ENCODE measurements around the gene CYP4A11.
"Not testable (repeated sequence)": the region's sequence is repeated elsewhere in the genome, so short reads cannot be mapped to it uniquely, and the experiment has no call there.

The CYP4A11 gene

GRCh38 chr1:46941135-46941694, at the start of gene CYP4A11:
Gene CYP4A11, minus strand, starts transcription at chr1:46941476. Its CDS starts 43 bp downstream, at chr1:46941433.
- DNase-seq (ENCODE audit: low spot score) = no peak

- not testable (repeated sequence) for DNase-seq (ENCODE audit: low spot score)
These were observed 49.3 kb upstream of the CYP4A11 start for GRCh38 chr1:46990541-46990940.

GRCh38 chr1:46983830-46984586, 42.7 kb upstream of the CYP4A11 start:
- no peak for DNase-seq (ENCODE audit: low spot score)

GRCh38 chr1:46983166-46983829, 42.0 kb upstream of the CYP4A11 start:
- DNase-seq (ENCODE audit: low spot score) = no peak

- no peak for DNase-seq (ENCODE audit: low spot score)
These were observed 27.8 kb upstream of the CYP4A11 start for GRCh38 chr1:46969014-46969619.

GRCh38 chr1:46962272-46962671, 21.0 kb upstream of the CYP4A11 start:
- not testable (repeated sequence) for DNase-seq (ENCODE audit: low spot score)

- DNase-seq (ENCODE audit: low spot score) = no peak
These were observed 19.9 kb upstream of the CYP4A11 start for GRCh38 chr1:46961066-46961758.

- DNase-seq (ENCODE audit: low spot score) = no peak
These were observed 19.0 kb upstream of the CYP4A11 start for GRCh38 chr1:46960250-46960649.

- not testable (repeated sequence) for DNase-seq (ENCODE audit: low spot score)
These were observed 13.8 kb upstream of the CYP4A11 start for GRCh38 chr1:46955116-46955515.

- DNase-seq (ENCODE audit: low spot score) = not testable (repeated sequence)
These were observed 12.6 kb upstream of the CYP4A11 start for GRCh38 chr1:46953847-46954246.

GRCh38 chr1:46949417-46949666, 8.1 kb upstream of the CYP4A11 start:
- DNase-seq (ENCODE audit: low spot score) = not testable (repeated sequence)

- DNase-seq (ENCODE audit: low spot score) = no peak
These were observed 7.5 kb upstream of the CYP4A11 start for GRCh38 chr1:46948629-46949416.

- not testable (repeated sequence) for DNase-seq (ENCODE audit: low spot score)
These were observed 6.4 kb upstream of the CYP4A11 start for GRCh38 chr1:46947706-46948105.

- no peak for DNase-seq (ENCODE audit: low spot score)
These were observed 810 bp upstream of the CYP4A11 start for GRCh38 chr1:46942086-46942485.

GRCh38 chr1:46940307-46940706, 969 bp downstream of the CYP4A11 start:
- no peak for DNase-seq (ENCODE audit: low spot score)

GRCh38 chr1:46937270-46937669, 4.0 kb downstream of the CYP4A11 start:
- no peak for DNase-seq (ENCODE audit: low spot score)

- no peak for DNase-seq (ENCODE audit: low spot score)
These were observed 4.5 kb downstream of the CYP4A11 start for GRCh38 chr1:46936788-46937187.

- DNase-seq (ENCODE audit: low spot score) = not testable (repeated sequence)
These were observed 6.4 kb downstream of the CYP4A11 start for GRCh38 chr1:46934852-46935251.

- not testable (repeated sequence) for DNase-seq (ENCODE audit: low spot score)
These were observed 9.3 kb downstream of the CYP4A11 start for GRCh38 chr1:46932020-46932419.

- no peak for DNase-seq (ENCODE audit: low spot score)
These were observed 10.1 kb downstream of the CYP4A11 start for GRCh38 chr1:46931151-46931550.

GRCh38 chr1:46927249-46927835, 13.9 kb downstream of the CYP4A11 start:
- no peak for DNase-seq (ENCODE audit: low spot score)

All from Ammon's horn (tissue), 1 donor.